Measurements from ENCODE around the gene RILPL1.
"Not testable (repeated sequence)": the region's sequence is repeated elsewhere in the genome, so short reads cannot be mapped to it uniquely, and the experiment has no call there.

The RILPL1 gene

GRCh38 chr12:123494124-123494851 lies 39.2 kb downstream of the RILPL1 start:
- no peak for DNase-seq (ENCODE audit: low read depth)

GRCh38 chr12:123492339-123493039 lies 41.0 kb downstream of the RILPL1 start:
- DNase-seq (ENCODE audit: low read depth) = not testable (repeated sequence)

GRCh38 chr12:123491481-123491880 lies 42.0 kb downstream of the RILPL1 start:
- no peak for DNase-seq (ENCODE audit: low read depth)

- no peak for DNase-seq (ENCODE audit: low read depth)
Observed at GRCh38 chr12:123491056-123491455, 42.5 kb downstream of the RILPL1 start.

GRCh38 chr12:123490089-123490488 lies 43.4 kb downstream of the RILPL1 start:
- DNase-seq (ENCODE audit: low read depth) = no peak

- no peak for DNase-seq (ENCODE audit: low read depth)
Observed at GRCh38 chr12:123489580-123489979, 43.9 kb downstream of the RILPL1 start.

- no peak for DNase-seq (ENCODE audit: low read depth)
Observed at GRCh38 chr12:123488539-123489230, 44.8 kb downstream of the RILPL1 start.

GRCh38 chr12:123487428-123487827 lies 46.1 kb downstream of the RILPL1 start:
- no peak for DNase-seq (ENCODE audit: low read depth)

GRCh38 chr12:123485756-123486155 lies 47.8 kb downstream of the RILPL1 start:
- DNase-seq (ENCODE audit: low read depth) = no peak

GRCh38 chr12:123483602-123484248 lies 49.8 kb downstream of the RILPL1 start:
- no peak for DNase-seq (ENCODE audit: low read depth)

- DNase-seq (ENCODE audit: low read depth) = no peak
Observed at GRCh38 chr12:123482876-123483275, 50.6 kb downstream of the RILPL1 start.

GRCh38 chr12:123481251-123481650 lies 52.3 kb downstream of the RILPL1 start:
- DNase-seq (ENCODE audit: low read depth) = not testable (repeated sequence)

- no peak for DNase-seq (ENCODE audit: low read depth)
Observed at GRCh38 chr12:123479442-123480180, 53.9 kb downstream of the RILPL1 start.

- DNase-seq (ENCODE audit: low read depth) = no peak
Observed at GRCh38 chr12:123478762-123479161, 54.8 kb downstream of the RILPL1 start.

GRCh38 chr12:123478069-123478468 lies 55.5 kb downstream of the RILPL1 start:
- no peak for DNase-seq (ENCODE audit: low read depth)

GRCh38 chr12:123475246-123475703 lies 58.2 kb downstream of the RILPL1 start:
- no peak for DNase-seq (ENCODE audit: low read depth)

GRCh38 chr12:123474485-123475245 lies 58.9 kb downstream of the RILPL1 start:
- no peak for DNase-seq (ENCODE audit: low read depth)

- no peak for DNase-seq (ENCODE audit: low read depth)
Observed at GRCh38 chr12:123472438-123472849, 61.1 kb downstream of the RILPL1 start.

GRCh38 chr12:123471374-123472068 lies 62.0 kb downstream of the RILPL1 start:
- no peak for DNase-seq (ENCODE audit: low read depth)

GRCh38 chr12:123469978-123470377 lies 63.5 kb downstream of the RILPL1 start:
- DNase-seq (ENCODE audit: low read depth) = no peak
